K562 (cell line): ENCODE measurements around the gene ST7. TPM values are rescaled to one million over a fixed set of nuclear protein-coding genes. Genes with fewer than 3 reads are reported as not detected.
A peak's percentile ranks its signal among the peaks of the same experiment; 100 is the strongest.

Experiments
- ARID1B ChIP-seq: fragments of 450-650 bp; IDR thresholded peaks from 2 replicates; pipeline ENCODE4 v1.6.1; 2016; ENCODE audit warnings: antibody characterized with exemption, mild to moderate bottlenecking, inconsistent platforms
- CHD7 ChIP-seq: fragments of 200-600 bp; sonication (generic); IDR thresholded peaks from one replicate; pipeline ENCODE4 v1.6.1; 2012; ENCODE audit warnings: mild to moderate bottlenecking, low read depth, low read length, inconsistent platforms
- CXXC5 ChIP-seq: fragments of 250-450 bp; sonication (Bioruptor Pico); IDR thresholded peaks from 2 replicates; pipeline ENCODE4 v1.8.0; 2022; ENCODE audit warnings: inconsistent platforms, mild to moderate bottlenecking, moderate library complexity
- KDM1A ChIP-seq, 2 experiments: fragments of 450-650 bp; IDR thresholded peaks; 2 replicates each; pipeline ENCODE4 v1.6.1; 2016; ENCODE audit warnings: mild to moderate bottlenecking in 2 of 2
- MNT ChIP-seq, 2 experiments: fragments of 450-650 bp; conservative IDR thresholded peaks; 2 replicates each; pipeline ENCODE4 v1.6.1; 2017; ENCODE audit warnings: mild to moderate bottlenecking in 2 of 2, moderate library complexity in 2 of 2
- POLR2H ChIP-seq: IDR thresholded peaks from 2 replicates; pipeline ENCODE4 v1.6.1; 2016; ENCODE audit warnings: missing genetic modification characterization, low read depth, mild to moderate bottlenecking, control low read depth, missing compliant biosample characterization, moderate library complexity
- POLR3A ChIP-seq: IDR thresholded peaks from 2 replicates; pipeline ENCODE4 v1.6.1; 2011; ENCODE audit warnings: borderline replicate concordance, mild to moderate bottlenecking, moderate library complexity; ENCODE audit not compliant: insufficient read length, insufficient read depth; ENCODE audit errors: extremely low read depth
- PTBP1 ChIP-seq: fragments of 200-400 bp; formaldehyde crosslinking; IDR thresholded peaks from 2 replicates; pipeline ENCODE4 v1.6.1; 2017; ENCODE audit warnings: low read depth, low read length
- SETDB1 ChIP-seq: IDR thresholded peaks from one replicate; pipeline ENCODE4 v1.6.1; 2012; ENCODE audit warnings: low read length, control low read depth, inconsistent platforms
- UBTF ChIP-seq, 2 experiments: IDR thresholded peaks; 2 replicates each; pipeline ENCODE4 v1.6.1; 2012; ENCODE audit warnings: improper control_type of control experiment in 2 of 2, low read depth in 2 of 2, low read length in 2 of 2, borderline replicate concordance in 1 of 2
- ZBTB17 ChIP-seq: fragments of 450-650 bp; formaldehyde crosslinking; IDR thresholded peaks from 2 replicates; pipeline ENCODE4 v1.4.0; 2020; ENCODE audit warnings: mild to moderate bottlenecking
- ZSCAN32 ChIP-seq: fragments of 450-650 bp; formaldehyde crosslinking; IDR thresholded peaks from 2 replicates; pipeline ENCODE4 v1.4.0; 2020; ENCODE audit warnings: mild to moderate bottlenecking, moderate library complexity
- polyA plus RNA-seq, 8 experiments: library from polyadenylated mRNA; depleted of rRNA in 4 of 8; stranded (reverse) in 5 of 8; unstranded in 3 of 8; fragments of >200 nt; fragmentation: Nextera tagmentation in 2 of 8; fragmentation: Illumina TruSeq in 1 of 8; extraction: Ambion mirVana in 2 of 8; extraction: Trizol in 1 of 8; gene quantifications; 2 replicates each; pipeline versions ENCODE4 v1.2.1 to v1.2.3, GENCODE V29; 2011 to 2014; ENCODE audit warnings: inconsistent platforms in 1 of 8, missing spikeins in 1 of 8
- total RNA-seq, 7 experiments: library from RNA; depleted of rRNA in 6 of 7; stranded (reverse); fragments of >200 nt in 6 of 7; fragmentation: Illumina TruSeq in 2 of 7; extraction: Trizol in 2 of 7; gene quantifications; 2 replicates each; pipeline versions ENCODE4 v1.2.1 to v1.2.3, GENCODE V29; 2011 to 2021; ENCODE audit warnings: low replicate concordance in 1 of 7

ST7 gene
- total and polyA plus RNA-seq, 9 of the 15 experiments (the other 6 are each of a cell fraction or from before 2014, with no cell fraction given), result 23.9 to 56.3 (median 36.9) TPM

GRCh38 chr7:117045927-117046710 lies 92.8 kb downstream of the ST7 start (continued):
- TF ChIP-seq CHD7, result no peak
- no peak for TF ChIP-seq ZSCAN32
- peak; percentile 64 for TF ChIP-seq ARID1B
- no peak for TF ChIP-seq MNT (conservative IDR thresholded peaks at IDR 0.05)
- no peak for TF ChIP-seq PTBP1
- no peak for TF ChIP-seq CXXC5 (CRISPR knock-in tag)
- TF ChIP-seq ZBTB17 (CRISPR knock-in tag), result no peak
- TF ChIP-seq SETDB1, result no peak
- TF ChIP-seq KDM1A (IDR thresholded peaks at IDR 0.05), result no peak
- no peak for TF ChIP-seq UBTF (IDR thresholded peaks at IDR 0.05; ENCODE audit: borderline replicate concordance in 1 of 2, low read depth in 2 of 2, low read length in 2 of 2)
- TF ChIP-seq POLR3A, result no peak
- TF ChIP-seq POLR2H (tag), result no peak
